Measurements from ENCODE around the gene OLFML2A.
"Not testable (repeated sequence)": the region's sequence is repeated elsewhere in the genome, so short reads cannot be mapped to it uniquely, and the experiment has no call there.

GRCh38 chr9:124838132-124838531 is 61.2 kb downstream of the OLFML2A start:
- not testable (repeated sequence) for TF ChIP-seq ZBTB1 (tag by site-specific recombination; IDR thresholded peaks at IDR 0.05); REST (tag by site-specific recombination; IDR thresholded peaks at IDR 0.05); ZNF398 (tag by site-specific recombination; IDR thresholded peaks at IDR 0.05); ZNF670 (tag by site-specific recombination; IDR thresholded peaks at IDR 0.05; ENCODE audit: low read depth)

Measured in HEK293 (cell line).